SU-DHL-6 (cell line): ENCODE measurements around the gene OR5M11.
"Not testable (repeated sequence)": the region's sequence is repeated elsewhere in the genome, so short reads cannot be mapped to it uniquely, and the experiment has no call there.

ENCODE experiments used
- H2AFZ ChIP-seq: fragments of 200-600 bp; sonication (generic); 2 replicates; pipeline ENCODE4 v1.6.1; 2014; ENCODE audit warnings: low read depth, mild to moderate bottlenecking, moderate library complexity, mixed read lengths, antibody characterized with exemption, low read length; ENCODE audit not compliant: severe bottlenecking
- H3F3A ChIP-seq: fragments of 200-600 bp; shearing (Covaris generic); 2 replicates; pipeline ENCODE4 v1.6.0; 2016; ENCODE audit warnings: antibody characterized with exemption, mild to moderate bottlenecking; ENCODE audit not compliant: insufficient read depth
- H3K27ac ChIP-seq: fragments of 200-600 bp; sonication (generic); 2 replicates; pipeline ENCODE4 v1.5.1; 2016; ENCODE audit warnings: low read depth, mild to moderate bottlenecking, low read length, moderate library complexity, mixed read lengths
- H3K27me3 ChIP-seq: fragments of 200-600 bp; sonication (generic), shearing (Covaris generic); 2 replicates; pipeline ENCODE4 v1.6.0; 2014; ENCODE audit warnings: mild to moderate bottlenecking, low read length
- H3K36me3 ChIP-seq: fragments of 200-600 bp; sonication (generic); 2 replicates; pipeline ENCODE4 v1.6.1; 2014; ENCODE audit warnings: mild to moderate bottlenecking, low read length, mixed read lengths
- H3K4me2 ChIP-seq: fragments of 300-600, 200-600 bp; shearing (Covaris generic), sonication (generic); 2 replicates; pipeline ENCODE4 v1.6.0; 2014; ENCODE audit warnings: low read length, low read depth, mild to moderate bottlenecking; ENCODE audit not compliant: poor library complexity, severe bottlenecking
- H3K4me3 ChIP-seq: fragments of 200-600 bp; sonication (generic); 2 replicates; pipeline ENCODE4 v1.5.1; 2014; ENCODE audit warnings: antibody characterized with exemption, low read length, mild to moderate bottlenecking, mixed read lengths; ENCODE audit not compliant: insufficient read depth, poor library complexity, severe bottlenecking
- H3K79me2 ChIP-seq: fragments of 200-600 bp; sonication (generic); 2 replicates; pipeline ENCODE4 v1.6.1; 2014; ENCODE audit warnings: mild to moderate bottlenecking, low read length, moderate library complexity; ENCODE audit not compliant: insufficient read depth
- H3K9ac ChIP-seq: fragments of 200-600 bp; sonication (generic); 2 replicates; pipeline ENCODE4 v1.7.0; 2014; ENCODE audit warnings: mild to moderate bottlenecking, low read length
- H3K9me2 ChIP-seq: fragments of 200-600 bp; sonication (generic); replicated peaks from 2 replicates; pipeline ENCODE4 v1.6.1; 2014; ENCODE audit warnings: low read length; ENCODE audit not compliant: insufficient read depth
- H3K9me3 ChIP-seq: fragments of 200-600 bp; sonication (generic); 2 replicates; pipeline ENCODE4 v1.6.1; 2014; ENCODE audit warnings: low read length, mixed read lengths; ENCODE audit not compliant: insufficient read depth
- H4K20me1 ChIP-seq: fragments of 200-600 bp; sonication (generic); 2 replicates; pipeline ENCODE4 v1.6.1; 2014; ENCODE audit warnings: low read depth, mild to moderate bottlenecking, antibody characterized with exemption, low read length, moderate library complexity, mixed read lengths
- EZH2phosphoT487 ChIP-seq: fragments of 200-600 bp; sonication (generic), shearing (Covaris generic); conservative IDR thresholded peaks from 2 replicates; pipeline ENCODE4 v1.6.1; 2018; ENCODE audit warnings: mild to moderate bottlenecking, antibody characterized with exemption, low read length, moderate library complexity, mixed read lengths
- TF ChIP-seq, protein P1 (sequence below): fragments of 200-600 bp; sonication (generic); IDR thresholded peaks from one replicate; pipeline ENCODE4 v1.5.1; 2017; ENCODE audit warnings: antibody characterized with exemption, mild to moderate bottlenecking, low read length, moderate library complexity; ENCODE audit not compliant: insufficient read depth, poor library complexity, severe bottlenecking

OR5M11 gene

DNA sequence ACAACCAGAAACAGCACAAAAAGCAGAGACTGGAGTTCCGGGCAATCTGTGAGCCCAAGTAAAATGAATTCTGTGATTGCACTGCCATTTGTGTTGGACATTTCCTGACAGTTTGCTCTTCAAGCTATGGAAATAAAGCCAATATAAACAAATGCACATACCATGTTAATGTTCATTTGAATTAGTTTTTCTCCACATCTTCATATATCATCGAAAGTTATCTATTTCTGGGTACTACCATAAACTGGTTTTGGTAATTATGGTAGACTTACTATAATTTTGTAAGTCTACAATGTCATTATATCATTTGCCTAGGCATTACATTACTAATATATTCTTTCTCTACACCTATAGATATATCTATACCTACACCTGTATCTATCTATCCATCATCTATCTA is at the start of gene OR5M11:
Gene OR5M11, minus strand, starts transcription at position 101 of the 400 bp plus-strand sequence. Its CDS starts 0 bp downstream, at position 101.
- no peak within 1 kb of the TSS for H3K27ac ChIP-seq
- no peak within 1 kb of the TSS for H3K4me2 ChIP-seq
- H3K4me3 ChIP-seq, result no peak within 1 kb of the TSS
- H3K9me3 ChIP-seq, result no peaks in the 10 kb centered on the region
- H3K9ac ChIP-seq, result no peak within 1 kb of the TSS
- H2AFZ ChIP-seq, result no peak within 1 kb of the TSS
- no peak for TF ChIP-seq EZH2phosphoT487
- TF ChIP-seq, protein P1, sequence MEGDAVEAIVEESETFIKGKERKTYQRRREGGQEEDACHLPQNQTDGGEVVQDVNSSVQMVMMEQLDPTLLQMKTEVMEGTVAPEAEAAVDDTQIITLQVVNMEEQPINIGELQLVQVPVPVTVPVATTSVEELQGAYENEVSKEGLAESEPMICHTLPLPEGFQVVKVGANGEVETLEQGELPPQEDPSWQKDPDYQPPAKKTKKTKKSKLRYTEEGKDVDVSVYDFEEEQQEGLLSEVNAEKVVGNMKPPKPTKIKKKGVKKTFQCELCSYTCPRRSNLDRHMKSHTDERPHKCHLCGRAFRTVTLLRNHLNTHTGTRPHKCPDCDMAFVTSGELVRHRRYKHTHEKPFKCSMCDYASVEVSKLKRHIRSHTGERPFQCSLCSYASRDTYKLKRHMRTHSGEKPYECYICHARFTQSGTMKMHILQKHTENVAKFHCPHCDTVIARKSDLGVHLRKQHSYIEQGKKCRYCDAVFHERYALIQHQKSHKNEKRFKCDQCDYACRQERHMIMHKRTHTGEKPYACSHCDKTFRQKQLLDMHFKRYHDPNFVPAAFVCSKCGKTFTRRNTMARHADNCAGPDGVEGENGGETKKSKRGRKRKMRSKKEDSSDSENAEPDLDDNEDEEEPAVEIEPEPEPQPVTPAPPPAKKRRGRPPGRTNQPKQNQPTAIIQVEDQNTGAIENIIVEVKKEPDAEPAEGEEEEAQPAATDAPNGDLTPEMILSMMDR, result no peak
- no peaks in the 10 kb centered on the region for H4K20me1 ChIP-seq
- no peaks in the 10 kb centered on the region for H3K36me3 ChIP-seq
- H3F3A ChIP-seq, result no peaks in the 10 kb centered on the region
- H3K79me2 ChIP-seq, result no peaks in the 10 kb centered on the region
- H3K27me3 ChIP-seq, result no peaks in the 10 kb centered on the region
- no peaks in the 10 kb centered on the region for H3K9me2 ChIP-seq

GRCh38 chr11:56592088-56592717 is 49.1 kb upstream of the OR5M11 start:
- H3K27ac ChIP-seq, H3K9me2 ChIP-seq, H3K4me3 ChIP-seq, H3K79me2 ChIP-seq, H3K27me3 ChIP-seq, H3K4me2 ChIP-seq, H3F3A ChIP-seq, H2AFZ ChIP-seq, H3K36me3 ChIP-seq, H3K9me3 ChIP-seq, H3K9ac ChIP-seq, H4K20me1 ChIP-seq: not testable (repeated sequence)

GRCh38 chr11:56577621-56578020 is 34.6 kb upstream of the OR5M11 start, which contains the start of gene OR5M10:
Gene OR5M10 (minus strand): TSS chr11:56577721. CDS start chr11:56577721, 0 bp downstream.
- no peak within 1 kb of the TSS for H2AFZ ChIP-seq
- H3F3A ChIP-seq, result no peaks in the 10 kb centered on the region
- no peaks in the 10 kb centered on the region for H4K20me1 ChIP-seq
- TF ChIP-seq, protein P1, result no peak
- no peak for TF ChIP-seq EZH2phosphoT487
- H3K79me2 ChIP-seq, result no peaks in the 10 kb centered on the region
- H3K9me2 ChIP-seq, result no peaks in the 10 kb centered on the region; the same call in 1 of the 2 replicates
- no peak within 1 kb of the TSS for H3K27ac ChIP-seq
- H3K9me3 ChIP-seq, result no peaks in the 10 kb centered on the region
- no peak within 1 kb of the TSS for H3K4me2 ChIP-seq
- H3K4me3 ChIP-seq, result no peak within 1 kb of the TSS
- H3K36me3 ChIP-seq, result no peaks in the 10 kb centered on the region
- H3K27me3 ChIP-seq, result no peaks in the 10 kb centered on the region
- no peak within 1 kb of the TSS for H3K9ac ChIP-seq

GRCh38 chr11:56558574-56558973 is 15.5 kb upstream of the OR5M11 start:
- TF ChIP-seq EZH2phosphoT487, result no peak
- TF ChIP-seq, protein P1, result no peak
- H3K9me3 ChIP-seq, result no peaks in the 10 kb centered on the region
- no peak overlapping the region for H3K4me2 ChIP-seq
- no peak overlapping the region for H3K27ac ChIP-seq
- no peak overlapping the region for H3K9ac ChIP-seq
- H4K20me1 ChIP-seq, result no peaks in the 10 kb centered on the region
- H3K9me2 ChIP-seq, result no peaks in the 10 kb centered on the region
- H3K36me3 ChIP-seq, result no peaks in the 10 kb centered on the region
- H3K4me3 ChIP-seq, result no peak overlapping the region
- H3K79me2 ChIP-seq, result no peaks in the 10 kb centered on the region
- no peaks in the 10 kb centered on the region for H3K27me3 ChIP-seq
- H3F3A ChIP-seq, result no peaks in the 10 kb centered on the region
- H2AFZ ChIP-seq, result no peak overlapping the region

DNA sequence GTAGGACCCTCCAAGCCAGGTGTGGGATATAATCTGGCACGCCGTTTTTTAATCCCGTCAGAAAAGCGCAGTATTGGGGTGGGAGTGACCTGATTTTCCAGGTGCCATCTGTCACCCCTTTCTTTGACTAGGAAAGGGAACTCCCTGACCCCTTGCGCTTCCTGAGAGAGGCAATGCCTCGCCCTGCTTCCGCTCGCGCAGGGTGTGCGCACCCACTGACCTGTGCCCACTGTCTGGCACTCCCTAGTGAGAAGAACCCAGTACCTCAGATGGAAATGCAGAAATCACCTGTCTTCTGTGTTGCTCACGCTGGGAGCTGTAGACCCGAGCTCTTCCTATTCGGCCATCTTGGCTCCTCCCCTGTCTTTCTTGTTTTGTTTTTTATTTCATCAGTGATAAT is 11.6 kb upstream of the OR5M11 start:
- not testable (repeated sequence) for H3K27me3 ChIP-seq, H4K20me1 ChIP-seq, H3K9ac ChIP-seq, H2AFZ ChIP-seq, H3K36me3 ChIP-seq, H3K4me2 ChIP-seq, H3K27ac ChIP-seq, H3K79me2 ChIP-seq, H3K9me2 ChIP-seq, H3K4me3 ChIP-seq, H3K9me3 ChIP-seq, H3F3A ChIP-seq
